ENCODE data around the gene TBC1D24.
"Not testable (repeated sequence)": the region's sequence is repeated elsewhere in the genome, so short reads cannot be mapped to it uniquely, and the experiment has no call there.

The TBC1D24 gene

DNA sequence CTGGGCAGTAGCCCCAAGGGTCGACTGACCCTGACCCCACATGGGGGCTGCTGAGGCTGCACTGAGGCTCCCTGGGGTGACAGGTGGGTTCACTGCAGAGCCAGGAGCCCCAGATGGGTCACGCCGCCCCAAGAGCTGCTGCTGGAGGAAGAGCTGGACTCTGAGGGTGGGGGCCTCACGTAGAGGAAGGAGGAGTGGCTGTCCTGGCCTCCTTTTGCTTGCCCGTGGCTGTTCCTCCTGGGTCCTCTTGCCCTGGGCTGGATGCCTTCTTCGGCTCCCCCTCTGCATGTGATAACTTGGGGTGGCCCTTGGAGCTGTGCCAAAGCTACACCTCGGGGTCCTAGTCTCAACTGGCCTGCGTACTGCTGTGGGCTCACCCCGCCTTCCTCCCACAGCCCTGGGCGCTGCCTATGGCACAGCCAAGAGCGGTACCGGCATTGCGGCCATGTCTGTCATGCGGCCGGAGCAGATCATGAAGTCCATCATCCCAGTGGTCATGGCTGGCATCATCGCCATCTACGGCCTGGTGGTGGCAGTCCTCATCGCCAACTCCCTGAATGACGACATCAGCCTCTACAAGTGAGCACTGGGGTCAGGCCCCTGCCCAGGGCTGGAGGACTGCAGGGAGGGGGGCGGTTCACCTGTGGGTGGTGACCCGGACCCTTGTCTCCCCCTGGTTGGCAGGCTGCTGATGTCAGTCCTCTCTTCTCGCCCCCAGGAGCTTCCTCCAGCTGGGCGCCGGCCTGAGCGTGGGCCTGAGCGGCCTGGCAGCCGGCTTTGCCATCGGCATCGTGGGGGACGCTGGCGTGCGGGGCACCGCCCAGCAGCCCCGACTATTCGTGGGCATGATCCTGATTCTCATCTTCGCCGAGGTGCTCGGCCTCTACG lies 44.1 kb downstream of the TBC1D24 start:
- DNase-seq: no peak

DNA sequence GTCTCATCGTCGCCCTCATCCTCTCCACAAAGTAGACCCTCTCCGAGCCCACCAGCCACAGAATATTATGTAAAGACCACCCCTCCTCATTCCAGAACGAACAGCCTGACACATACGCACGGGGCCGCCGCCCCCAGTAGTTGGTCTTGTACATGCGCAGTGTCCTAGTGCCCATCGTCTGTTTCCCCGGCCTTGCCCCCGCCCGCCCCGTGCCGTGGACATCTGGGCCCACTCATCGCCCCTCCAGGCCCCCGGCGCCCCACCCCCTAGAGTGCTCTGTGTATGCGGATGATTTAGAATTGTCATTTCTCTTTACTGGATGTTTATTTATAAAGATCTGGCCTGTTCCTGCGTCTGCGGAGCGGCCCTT lies 44.8 kb downstream of the TBC1D24 start:
- DNase-seq: no peak

DNA sequence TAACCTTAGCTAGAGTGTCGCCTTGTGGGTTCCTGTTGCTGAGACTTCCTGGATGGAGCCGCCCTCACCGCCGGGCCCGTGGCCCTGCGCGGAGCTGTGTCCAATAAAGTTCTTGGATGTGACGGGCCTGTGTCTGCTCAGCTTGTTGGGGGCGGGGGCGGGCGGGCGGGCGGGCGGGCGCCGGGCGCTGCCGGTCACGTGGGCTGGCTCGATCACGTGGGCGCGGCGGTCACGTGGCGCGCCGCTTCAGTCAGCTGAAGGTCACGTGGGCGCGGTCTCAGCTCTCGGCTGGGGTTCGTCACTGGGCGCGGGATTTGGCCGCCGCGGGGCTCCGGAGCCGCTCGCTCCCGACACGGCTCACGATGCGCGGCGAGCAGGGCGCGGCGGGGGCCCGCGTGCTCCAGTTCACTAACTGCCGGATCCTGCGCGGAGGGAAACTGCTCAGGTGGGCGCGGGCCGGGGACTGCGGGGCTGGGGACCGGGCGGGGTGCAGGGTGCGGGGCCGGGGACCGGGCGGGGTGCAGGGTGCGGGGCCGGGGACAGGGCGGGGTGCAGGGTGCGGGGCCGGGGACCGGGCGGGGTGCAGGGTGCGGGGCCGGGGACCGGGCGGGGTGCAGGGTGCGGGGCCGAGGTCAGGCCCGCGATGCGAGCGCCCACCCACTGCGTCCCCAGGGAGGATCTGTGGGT lies 45.3 kb downstream of the TBC1D24 start, which contains the start of gene AMDHD2:
Gene AMDHD2 (plus strand): TSS at position 275 of the 687 bp plus-strand sequence. CDS start 88 bp downstream, at position 363.
- no peak for DNase-seq

DNA sequence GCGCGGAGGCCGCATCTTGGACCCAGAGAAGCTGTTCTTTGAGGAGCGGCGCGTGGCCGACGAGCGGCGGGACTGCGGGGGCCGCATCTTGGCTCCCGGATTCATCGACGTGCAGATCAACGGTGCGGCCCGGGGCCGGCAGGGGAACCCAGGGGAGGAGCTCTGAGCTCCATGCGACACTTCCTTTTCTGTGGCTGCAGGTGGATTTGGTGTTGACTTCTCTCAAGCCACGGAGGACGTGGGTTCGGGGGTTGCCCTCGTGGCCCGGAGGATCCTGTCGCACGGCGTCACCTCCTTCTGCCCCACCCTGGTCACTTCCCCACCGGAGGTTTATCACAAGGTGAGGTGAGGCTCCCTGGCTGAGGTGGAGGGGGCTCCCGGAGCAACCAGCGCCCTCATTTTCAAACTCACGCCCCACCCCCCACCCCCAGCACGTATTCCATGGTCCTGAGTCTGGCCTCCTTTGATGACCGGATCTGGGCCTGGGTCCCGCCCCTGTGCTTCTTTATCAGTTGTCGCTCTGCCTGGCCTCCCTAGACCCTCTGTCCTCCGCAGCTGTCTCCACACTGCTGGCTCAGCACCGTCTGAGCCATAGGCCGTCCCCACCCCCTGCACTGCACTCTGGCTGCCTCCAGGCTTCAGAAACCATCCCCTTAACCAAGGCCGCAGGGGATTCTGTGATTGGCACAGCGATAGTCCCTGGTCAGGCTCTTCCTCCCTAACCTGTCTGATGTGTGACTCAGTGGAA lies 46.0 kb downstream of the TBC1D24 start:
- DNase-seq: no peak

DNA sequence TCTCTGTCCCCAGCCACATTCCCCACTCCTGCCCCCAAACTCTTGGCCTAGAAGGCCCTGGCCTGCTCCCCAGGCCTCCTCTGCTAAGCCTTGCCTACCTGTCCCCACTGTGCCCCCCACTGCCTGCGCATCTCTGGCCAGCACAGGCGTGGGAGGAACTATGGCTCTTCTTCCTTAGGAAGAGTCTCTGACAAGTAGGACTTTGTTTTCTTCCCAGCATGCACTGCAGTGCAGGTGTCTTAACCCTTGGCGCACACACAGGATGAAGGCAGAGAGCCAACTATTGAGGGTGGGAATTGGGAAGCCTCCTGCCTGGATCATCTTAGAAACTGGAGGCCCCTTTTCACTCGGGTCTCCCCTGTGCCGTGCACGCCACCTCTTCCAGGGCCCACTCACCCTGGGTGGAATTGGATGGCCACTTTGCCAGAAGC lies 48.9 kb downstream of the TBC1D24 start:
- no peak for DNase-seq

DNA sequence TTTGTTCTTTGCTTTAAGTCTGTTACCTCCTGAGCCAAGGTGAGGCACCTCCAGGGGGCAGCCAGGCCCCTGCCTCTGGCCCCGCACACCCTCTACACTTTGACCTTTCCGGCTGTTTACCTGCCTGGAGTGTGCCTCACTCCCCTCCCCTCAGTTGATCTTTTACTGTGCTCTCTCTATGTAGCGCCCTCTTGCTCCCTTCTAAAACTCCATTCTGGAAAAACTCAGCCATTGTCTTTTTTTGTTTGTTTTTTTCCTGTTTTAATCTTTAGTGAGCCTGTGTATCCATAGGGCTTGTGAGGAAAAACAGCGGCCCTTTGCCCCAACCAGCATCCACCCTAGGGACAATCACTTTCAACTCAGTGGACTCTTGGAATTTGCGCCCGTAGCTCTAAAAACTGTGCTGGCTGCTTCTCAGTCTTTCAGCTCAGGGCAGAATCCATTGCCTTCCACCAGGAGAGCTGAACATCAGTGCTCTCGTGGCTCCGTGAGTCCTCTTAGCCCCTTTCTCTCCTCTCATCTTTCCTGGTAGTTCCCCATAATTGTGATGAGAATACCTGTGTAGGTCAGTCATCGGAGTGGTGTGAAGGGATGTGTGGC lies 49.5 kb downstream of the TBC1D24 start:
- no peak for DNase-seq

DNA sequence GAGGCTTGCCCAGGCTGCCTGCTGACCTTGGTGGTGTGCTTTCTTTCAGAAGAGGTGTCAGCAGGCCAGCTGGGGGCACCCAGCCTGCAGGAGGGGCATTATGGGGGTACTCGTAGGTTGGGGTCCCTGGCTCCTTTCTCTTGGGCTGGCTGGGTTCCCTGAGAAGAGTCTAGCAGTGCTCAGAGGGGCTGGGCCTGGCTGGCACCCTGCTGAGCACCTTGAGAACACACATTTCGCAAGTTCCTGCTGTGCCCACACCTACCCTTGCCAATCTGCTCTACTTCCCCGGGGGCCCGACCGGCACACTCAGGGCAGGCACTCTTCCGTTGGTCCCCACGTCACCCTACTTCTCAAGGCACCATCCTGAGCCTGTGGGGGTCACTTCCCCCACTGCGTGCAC lies 51.2 kb downstream of the TBC1D24 start:
- DNase-seq: no peak

DNA sequence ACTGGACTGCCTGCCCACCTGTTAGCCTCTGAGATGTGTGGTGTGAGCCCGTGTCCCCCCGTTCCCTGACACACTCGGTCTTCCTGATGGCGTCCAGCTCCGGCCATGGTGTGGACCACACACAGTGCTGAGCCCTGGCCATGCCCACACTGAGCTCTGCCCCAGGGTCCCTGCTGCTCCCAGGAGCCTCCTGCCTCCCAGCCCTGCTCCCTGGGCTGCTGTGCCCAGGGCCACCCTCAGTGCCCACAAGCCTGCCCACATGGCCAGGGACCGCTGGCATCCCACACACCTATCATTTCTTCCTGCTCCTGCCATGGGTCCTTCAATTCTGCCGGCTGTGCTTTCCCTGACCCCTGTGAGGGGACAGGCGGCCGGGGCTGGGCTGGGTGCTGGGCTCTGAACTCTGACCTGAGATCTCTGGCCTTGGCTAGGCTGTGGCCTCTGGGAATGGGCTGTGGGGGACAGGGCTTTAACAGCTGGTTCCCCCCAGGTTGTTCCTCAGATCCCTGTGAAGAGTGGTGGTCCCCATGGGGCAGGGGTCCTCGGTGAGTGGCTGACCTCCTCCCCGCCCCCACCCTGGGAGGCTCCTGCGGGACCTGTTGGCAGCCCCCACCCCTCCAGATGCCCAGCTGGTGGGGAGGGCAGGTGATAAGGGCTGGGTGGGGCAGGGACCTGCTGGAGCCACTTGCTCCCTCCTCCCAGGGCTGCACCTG lies 52.3 kb downstream of the TBC1D24 start:
- DNase-seq: no peak

DNA sequence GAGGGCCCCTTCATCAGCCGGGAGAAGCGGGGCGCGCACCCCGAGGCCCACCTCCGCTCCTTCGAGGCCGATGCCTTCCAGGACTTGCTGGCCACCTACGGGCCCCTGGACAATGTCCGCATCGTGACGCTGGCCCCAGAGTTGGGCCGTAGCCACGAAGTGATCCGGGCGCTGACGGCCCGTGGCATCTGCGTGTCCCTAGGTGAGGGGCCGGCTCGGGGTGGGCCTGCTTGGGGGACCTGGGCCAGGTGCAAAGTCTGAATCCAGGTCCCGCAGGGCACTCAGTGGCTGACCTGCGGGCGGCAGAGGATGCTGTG lies 52.8 kb downstream of the TBC1D24 start:
- no peak for DNase-seq

DNA sequence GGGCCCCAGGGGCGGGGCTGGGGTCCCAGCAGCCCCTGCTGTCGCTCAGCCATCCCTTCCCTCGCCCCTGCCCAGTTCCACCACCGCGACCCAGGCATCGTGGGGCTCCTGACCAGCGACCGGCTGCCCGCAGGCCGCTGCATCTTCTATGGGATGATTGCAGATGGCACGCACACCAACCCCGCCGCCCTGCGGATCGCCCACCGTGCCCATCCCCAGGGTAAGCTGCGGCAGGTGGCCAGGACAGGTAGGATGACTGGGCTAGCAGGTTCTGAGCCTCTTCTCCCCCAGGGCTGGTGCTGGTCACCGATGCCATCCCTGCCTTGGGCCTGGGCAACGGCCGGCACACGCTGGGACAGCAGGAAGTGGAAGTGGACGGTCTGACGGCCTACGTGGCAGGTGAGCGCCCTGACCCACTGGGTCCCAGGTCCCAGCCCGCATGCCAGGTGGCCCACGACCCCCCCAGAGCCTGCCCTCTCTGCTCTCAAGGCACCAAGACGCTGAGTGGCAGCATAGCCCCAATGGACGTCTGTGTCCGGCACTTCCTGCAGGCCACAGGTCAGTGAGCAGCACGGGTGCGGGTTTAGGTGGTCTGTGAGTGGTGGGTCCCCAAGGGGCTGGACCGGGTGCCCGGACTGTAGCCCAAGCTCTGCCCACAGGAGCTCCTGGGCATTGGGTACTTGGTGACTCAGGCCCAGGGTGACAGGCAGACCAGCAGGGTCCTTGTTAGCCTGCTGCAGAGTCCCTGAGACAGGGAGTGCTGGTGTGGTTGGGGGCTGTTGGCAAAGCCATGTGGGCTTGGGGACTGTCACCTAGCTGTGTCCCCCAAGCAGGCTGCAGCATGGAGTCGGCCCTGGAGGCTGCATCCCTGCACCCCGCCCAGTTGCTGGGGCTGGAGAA lies 53.5 kb downstream of the TBC1D24 start:
- DNase-seq: no peak

DNA sequence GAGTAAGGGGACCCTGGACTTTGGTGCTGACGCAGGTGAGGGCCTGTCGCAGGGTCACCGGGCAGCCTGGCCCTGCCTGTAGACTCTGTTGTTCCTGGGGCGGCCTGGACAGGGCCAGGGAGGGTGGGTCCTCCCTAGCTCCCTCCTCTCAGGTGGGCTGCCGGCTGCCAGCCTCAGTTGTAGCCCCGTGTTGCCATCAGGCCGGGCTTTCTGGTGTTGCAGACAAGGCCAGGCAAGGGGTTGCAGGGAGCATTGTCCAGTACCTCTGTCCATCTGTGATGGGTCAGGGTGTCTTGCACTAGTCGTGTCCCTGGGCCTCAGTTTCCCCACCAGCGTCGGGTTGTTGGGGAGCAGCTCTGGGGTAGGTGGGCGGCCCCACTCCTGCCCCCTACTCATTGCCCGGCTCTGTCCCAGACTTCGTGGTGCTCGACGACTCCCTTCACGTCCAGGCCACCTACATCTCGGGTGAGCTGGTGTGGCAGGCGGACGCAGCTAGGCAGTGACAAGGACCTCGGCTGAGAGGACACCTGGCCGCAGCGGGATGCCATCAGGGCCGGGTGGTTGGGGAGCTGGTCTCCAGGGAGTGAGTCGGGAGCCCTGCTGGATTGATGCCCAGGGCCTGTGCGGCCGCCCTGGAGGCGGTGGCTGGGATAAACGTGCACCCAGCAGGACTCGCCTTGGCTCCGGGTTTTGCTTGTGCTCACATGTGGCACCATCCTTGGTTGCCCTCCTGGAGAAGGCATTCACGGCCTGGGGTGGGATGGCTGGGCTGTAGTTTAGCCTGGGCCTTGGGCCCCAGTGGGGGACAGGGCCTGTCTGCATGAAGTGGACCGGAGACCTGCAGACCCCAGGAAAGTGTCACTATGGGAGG lies 54.4 kb downstream of the TBC1D24 start:
- DNase-seq: no peak

DNA sequence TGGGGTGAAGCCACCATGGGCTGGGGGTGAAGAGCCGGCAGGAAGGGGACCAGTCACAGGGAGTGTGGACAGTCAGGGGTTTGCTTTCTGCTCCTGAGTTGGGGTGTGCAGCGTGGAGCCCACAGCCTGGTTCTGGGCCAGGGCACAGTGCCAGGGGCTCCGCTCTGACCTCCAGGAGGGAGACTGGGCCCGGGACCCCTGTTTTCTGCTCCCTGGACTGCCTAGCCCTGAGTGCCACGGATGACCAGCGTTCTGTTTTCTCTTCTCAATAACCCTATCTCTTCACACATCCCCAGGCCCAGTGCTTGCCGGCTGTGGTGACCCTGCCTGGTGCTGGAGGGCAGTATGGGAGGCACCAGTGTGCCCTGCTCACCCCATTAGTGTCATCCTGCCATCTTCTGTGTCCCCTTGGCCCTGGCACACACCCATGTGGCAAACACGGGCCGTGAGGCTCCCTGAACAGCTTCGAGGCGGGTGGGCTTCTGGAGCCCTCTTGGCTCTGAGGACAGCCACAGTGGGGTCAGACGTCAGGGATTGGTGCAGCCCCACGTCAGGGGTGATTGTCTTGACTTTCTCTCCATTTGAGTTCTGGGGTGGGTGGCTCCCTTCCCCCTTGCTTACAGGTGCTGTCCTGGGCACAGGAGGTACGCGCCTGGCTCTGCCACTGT lies 55.2 kb downstream of the TBC1D24 start:
- DNase-seq: no peak

DNA sequence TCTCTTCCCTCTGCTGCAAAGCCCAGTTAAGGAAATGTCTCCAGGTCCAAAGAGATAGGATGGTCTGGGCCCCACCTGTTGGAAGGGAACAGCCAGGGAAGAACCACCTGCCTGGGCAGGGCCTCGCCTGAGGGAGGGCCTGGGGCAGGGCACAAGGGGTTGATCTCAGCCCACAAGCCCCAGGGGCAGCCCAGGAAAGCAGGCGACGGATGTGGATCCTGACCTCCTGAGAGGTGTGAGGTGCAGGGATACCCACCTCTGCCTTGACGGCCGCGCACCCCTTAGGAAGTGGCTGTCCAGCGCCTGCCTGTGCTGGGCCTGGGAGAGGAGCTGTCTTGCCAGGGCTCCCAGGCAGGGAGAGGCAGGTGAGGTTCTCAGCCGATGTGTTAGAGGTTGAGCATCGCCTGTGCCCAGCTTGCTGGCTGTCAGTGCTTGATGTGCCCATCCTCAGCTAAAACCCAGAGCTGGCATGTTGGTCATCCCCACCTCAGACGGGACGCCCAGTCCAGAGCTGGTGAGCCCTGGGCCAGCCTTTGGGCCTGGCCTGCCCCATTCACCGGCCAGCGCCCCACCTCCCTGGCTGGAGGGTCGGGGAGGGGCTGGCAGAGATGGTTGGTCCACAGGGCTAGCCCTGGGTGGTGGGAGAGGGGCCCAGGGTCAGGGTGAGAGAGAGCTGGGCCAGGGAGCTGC lies 55.8 kb downstream of the TBC1D24 start:
- DNase-seq: no peak

DNA sequence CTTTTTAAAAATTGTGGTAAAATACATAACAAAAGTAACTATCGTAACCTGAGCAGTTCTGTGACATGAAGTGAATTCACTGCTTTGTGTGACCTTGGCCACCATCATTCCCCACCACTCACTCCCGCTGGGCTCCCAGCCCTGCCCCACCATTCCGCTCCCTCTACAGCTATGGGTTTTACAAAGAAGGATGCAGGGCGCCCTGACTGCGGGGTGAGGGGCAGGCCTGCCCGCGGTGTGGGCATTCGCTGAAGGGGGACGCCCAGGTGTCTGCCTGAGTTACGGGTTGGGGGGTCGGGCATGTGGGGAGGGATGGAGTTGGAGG lies 56.4 kb downstream of the TBC1D24 start, which contains the start of gene CEMP1:
Gene CEMP1 (minus strand): TSS at position 38 of the 325 bp plus-strand sequence. CDS start 335 bp downstream, outside the sequence.
- no peak for DNase-seq

DNA sequence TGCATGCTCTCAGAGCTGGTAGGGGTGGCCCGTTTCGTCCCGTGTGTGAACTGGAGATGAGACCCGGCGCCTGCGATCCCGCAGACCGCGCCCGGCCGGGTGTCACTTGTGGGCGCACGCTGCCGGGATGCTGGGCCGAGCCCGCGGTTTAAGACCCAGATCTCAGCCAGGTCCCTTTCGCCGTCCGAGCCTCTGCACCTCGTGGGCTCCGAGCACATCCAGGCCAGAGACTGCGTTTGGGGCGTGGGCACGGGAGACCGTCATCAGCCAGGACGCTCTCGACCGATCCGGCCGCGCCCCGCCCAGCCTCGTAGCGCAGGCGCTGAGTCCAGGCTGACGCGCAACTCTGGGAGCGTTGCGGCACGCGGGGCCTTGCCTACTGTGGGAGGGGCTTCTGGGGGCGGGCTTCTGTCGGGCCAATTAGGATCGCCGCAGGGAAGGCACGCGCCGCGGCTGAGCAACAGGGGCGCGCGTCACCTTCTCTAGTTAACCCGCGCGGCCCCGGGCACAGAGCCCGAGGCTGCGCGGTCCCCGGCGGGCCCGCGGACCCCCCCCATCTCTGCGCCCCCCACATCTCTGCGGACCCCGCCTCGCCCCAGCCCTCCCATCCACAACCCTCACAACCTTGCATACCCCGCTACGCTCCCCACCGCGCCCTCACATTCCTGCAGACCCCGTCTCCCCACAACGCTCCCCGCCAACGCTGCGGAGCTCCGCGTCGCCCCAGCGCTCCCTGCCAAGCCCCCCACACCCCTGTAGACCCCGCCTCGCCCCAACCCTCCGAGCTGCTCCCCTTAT lies 57.0 kb downstream of the TBC1D24 start:
- peak; percentile 68 for DNase-seq

DNA sequence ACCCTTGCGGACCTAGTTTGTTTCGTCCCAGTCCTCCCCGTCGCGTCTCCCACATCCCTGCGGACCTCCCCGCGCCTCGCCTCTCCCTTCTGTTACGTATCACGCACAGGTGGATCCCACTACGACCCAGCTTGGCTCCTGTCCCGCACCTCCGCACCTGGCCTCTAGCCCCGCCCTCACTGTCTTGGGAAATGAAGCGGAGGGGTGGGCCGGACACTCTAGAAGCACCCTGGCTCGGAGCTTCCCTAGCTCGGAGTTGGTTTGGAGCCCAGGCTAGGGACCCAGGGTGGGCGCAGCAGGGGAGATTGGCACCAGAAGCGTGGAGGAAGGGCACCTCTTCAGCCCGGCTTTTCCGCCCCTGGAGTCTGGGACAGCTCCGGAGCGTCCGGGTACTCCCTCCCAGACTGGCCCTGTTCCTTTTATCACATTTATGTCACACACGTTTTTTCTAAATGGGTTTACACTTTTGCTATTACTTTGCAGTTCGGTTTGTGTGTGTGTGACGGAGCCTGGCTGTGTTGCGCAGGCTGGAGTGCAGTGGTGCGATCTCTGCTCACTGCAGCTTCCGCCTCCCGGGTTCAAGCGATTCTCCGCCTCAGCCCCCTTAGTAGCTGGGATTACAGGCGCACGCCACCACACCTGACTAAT lies 57.7 kb downstream of the TBC1D24 start:
- DNase-seq: no peak

DNA sequence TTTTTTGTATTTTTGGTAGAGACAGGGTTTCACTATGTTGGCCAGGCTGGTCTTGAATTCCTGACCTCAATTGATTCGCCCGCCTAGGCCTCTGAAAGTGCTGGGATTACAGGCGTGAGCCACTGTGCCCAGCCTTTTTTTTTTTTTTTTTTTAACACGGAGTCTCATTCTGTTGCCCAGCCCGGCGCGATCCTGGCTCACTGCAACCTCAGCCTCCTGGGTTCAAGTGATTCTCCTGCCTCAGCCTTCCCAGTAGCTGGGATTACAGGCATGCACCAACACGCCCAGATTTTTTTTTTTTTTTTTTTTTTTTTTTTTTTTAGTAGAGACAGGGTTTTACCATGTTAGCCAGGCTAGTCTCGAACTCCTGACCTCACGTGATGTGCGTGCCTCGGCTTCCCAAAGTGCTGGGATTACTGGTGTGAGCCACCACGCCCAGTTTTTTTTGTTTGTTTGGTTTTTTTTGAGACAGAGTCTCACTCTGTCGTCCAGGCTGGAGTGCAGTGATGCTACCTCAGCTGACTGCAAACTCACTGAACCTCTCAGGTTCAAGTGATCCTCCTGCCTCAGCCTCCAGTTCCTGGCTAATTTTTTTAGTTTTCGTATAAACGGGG lies 58.3 kb downstream of the TBC1D24 start:
- not testable (repeated sequence) for DNase-seq
